Measurements from ENCODE around the gene NRGN.
A peak's percentile ranks its signal among the peaks of the same experiment; 100 is the strongest.

GRCh38 chr11:124746621-124747243 is 7.0 kb downstream of the NRGN start:
- TF ChIP-seq CTCF (IDR thresholded peaks at IDR 0.05) (peak in 5 of 6 experiments; percentile 9 to 34 (median 29)), POLR2A (IDR thresholded peaks at IDR 0.05) (peak in 1 of 2 donors; percentile 31)
